ENCODE results near the gene RCL1.

DNA sequence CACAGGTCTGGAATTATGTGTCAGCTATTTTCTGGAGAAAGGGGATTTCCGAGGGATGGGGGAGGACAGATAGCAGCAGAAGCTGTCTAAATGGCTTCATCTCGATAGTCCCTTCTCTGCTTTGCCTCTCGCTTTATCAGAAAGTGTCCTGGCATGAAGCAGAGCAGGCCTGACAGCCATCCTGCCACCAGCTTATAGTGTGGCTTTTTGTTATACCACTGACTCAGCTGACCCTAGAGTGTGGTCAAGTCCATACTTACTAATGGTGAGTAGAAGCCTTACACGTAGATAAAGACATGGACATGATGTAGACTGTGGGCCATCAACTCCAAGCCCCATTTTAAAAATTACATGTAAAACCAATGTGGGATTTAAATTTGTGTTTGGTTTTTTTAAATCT lies 50.0 kb downstream of the RCL1 start:
- TF ChIP-seq, protein P1, sequence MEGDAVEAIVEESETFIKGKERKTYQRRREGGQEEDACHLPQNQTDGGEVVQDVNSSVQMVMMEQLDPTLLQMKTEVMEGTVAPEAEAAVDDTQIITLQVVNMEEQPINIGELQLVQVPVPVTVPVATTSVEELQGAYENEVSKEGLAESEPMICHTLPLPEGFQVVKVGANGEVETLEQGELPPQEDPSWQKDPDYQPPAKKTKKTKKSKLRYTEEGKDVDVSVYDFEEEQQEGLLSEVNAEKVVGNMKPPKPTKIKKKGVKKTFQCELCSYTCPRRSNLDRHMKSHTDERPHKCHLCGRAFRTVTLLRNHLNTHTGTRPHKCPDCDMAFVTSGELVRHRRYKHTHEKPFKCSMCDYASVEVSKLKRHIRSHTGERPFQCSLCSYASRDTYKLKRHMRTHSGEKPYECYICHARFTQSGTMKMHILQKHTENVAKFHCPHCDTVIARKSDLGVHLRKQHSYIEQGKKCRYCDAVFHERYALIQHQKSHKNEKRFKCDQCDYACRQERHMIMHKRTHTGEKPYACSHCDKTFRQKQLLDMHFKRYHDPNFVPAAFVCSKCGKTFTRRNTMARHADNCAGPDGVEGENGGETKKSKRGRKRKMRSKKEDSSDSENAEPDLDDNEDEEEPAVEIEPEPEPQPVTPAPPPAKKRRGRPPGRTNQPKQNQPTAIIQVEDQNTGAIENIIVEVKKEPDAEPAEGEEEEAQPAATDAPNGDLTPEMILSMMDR (IDR thresholded peaks at IDR 0.05), result no peak
- TF ChIP-seq POLR2AphosphoS5 (IDR thresholded peaks at IDR 0.05) (no peak), POLR2A (IDR thresholded peaks at IDR 0.05; ENCODE audit: low read depth) (no peak), EP300 (IDR thresholded peaks at IDR 0.05) (no peak)
